Dendritic cell treated with granulocyte-macrophage colony-stimulating factor and Interleukin-4, amounts not matched to agents 40 ng/mL and 50 ng/mL, for 4 days (primary cell): ENCODE data around the gene PDZD2.

Experiments
- H3K27ac Mint-ChIP-seq: one replicate; pipeline ENCODE4 v1.8.0; 2022; ENCODE audit warnings: mild to moderate bottlenecking, mixed read lengths
- H3K27me3 Mint-ChIP-seq: one replicate; pipeline ENCODE4 v1.8.0; 2022; ENCODE audit warnings: mild to moderate bottlenecking, mixed read lengths
- H3K36me3 Mint-ChIP-seq: one replicate; pipeline ENCODE4 v1.8.0; 2022; ENCODE audit warnings: low read depth, mixed read lengths
- H3K4me1 Mint-ChIP-seq: one replicate; pipeline ENCODE4 v1.8.0; 2022; ENCODE audit warnings: low read depth, mixed read lengths
- H3K4me3 Mint-ChIP-seq: one replicate; pipeline ENCODE4 v1.8.0; 2022; ENCODE audit warnings: mild to moderate bottlenecking, moderate library complexity, mixed read lengths
- H3K9me3 Mint-ChIP-seq: one replicate; pipeline ENCODE4 v1.8.0; 2022; ENCODE audit warnings: mixed read lengths
- intact Hi-C: fragments of 100-400 bp; cut with micrococcal nuclease; formaldehyde crosslinking; loops from one replicate; pipeline ENCODE4 v1.15.0; 2022

PDZD2 gene

DNA sequence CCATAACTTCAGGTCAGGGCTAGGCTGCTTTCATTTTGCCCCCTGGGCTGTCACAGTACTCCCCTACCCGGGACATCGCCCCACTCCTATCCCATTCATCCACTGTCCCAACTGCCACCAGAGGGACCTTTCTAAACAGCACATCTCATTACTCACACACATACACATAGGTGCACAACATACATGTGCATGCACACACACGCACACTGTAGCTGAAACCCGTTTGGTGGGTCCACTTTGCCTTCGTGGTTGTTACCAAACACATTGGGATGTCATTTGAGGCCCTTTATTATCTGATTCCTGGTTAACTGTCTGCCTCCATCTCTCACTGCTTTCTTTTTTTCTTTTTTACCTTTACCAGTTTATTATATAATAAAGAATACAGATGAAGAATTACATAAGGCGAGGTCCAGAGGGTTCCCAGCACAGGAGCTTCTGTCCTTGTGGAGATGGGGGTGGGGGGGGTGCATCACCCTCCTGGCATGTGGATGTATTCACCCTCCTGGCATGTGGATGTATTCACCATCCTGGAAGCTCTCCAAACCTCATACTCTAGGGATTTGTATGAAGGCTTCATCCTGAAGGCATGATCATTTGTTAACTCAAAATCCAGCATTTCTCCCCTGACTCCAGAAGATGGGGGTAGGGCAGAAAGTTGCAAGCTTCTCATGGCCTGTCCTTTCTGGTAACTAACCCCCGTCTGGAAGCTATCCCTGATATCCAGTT lies 349.2 kb downstream of the PDZD2 start:
- intact Hi-C loops: no loop called here
- no peaks in the 10 kb centered on the region for H3K4me1 Mint-ChIP-seq
- no peaks in the 10 kb centered on the region for H3K9me3 Mint-ChIP-seq
- no peaks in the 10 kb centered on the region for H3K27me3 Mint-ChIP-seq
- no peak overlapping the region for H3K27ac Mint-ChIP-seq
- no peak overlapping the region for H3K4me3 Mint-ChIP-seq
- no peaks in the 10 kb centered on the region for H3K36me3 Mint-ChIP-seq

DNA sequence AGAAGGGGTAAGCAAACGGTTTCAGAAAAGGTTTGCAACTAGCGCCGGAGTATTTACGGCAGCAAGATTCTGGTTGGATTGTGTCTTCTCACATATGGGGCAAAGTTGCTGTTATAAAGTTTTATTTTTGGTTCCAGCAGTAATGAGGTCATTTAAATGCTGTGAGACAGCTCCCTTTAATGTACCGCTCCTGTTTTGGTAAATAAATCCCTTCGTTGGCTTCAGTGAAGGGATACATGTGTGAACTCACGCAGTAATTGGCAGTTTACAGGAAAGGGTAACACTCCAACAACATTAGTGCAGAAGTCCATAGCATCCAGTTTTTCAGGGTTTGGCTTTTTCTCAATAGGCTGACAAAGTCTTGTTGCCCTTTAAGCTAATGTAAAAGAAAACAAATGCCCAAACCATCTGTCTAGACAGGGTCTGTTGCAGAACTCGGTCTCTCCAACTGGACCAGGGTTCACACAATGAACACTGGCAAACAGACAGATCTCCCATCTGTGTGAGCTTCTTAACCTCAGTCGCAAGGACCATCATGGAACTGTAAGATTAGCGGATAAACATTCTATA lies 351.2 kb downstream of the PDZD2 start:
- intact Hi-C loops: no loop called here
- Mint-ChIP-seq H3K4me1 (no peaks in the 10 kb centered on the region), H3K4me3 (no peak overlapping the region), H3K27me3 (no peaks in the 10 kb centered on the region), H3K36me3 (no peaks in the 10 kb centered on the region), H3K9me3 (no peaks in the 10 kb centered on the region), H3K27ac (no peak overlapping the region)

DNA sequence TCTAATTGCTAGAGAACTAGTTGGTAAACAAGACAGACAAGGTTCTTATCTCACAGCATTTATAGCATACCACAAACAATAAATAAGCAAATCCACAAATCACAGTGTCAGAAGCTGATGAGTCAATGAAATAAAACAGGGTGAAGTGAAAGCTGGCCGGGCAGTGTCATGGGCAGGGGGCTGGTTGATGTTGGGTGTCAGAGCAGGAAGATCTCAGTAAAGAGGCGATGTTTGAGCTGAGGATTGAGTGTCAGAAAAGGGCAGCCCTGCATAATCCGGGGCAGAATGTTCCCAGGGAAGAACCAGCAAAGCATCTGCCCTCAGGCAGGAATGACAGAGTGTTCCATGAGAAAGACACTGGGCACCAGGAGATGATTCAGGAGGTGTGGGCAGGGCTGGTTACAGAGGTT lies 351.8 kb downstream of the PDZD2 start:
- H3K9me3 Mint-ChIP-seq: no peaks in the 10 kb centered on the region
- no peaks in the 10 kb centered on the region for H3K4me1 Mint-ChIP-seq
- no peaks in the 10 kb centered on the region for H3K36me3 Mint-ChIP-seq
- no peak overlapping the region for H3K27ac Mint-ChIP-seq
- intact Hi-C loops: no loop called here
- H3K4me3 Mint-ChIP-seq: no peak overlapping the region
- no peaks in the 10 kb centered on the region for H3K27me3 Mint-ChIP-seq

DNA sequence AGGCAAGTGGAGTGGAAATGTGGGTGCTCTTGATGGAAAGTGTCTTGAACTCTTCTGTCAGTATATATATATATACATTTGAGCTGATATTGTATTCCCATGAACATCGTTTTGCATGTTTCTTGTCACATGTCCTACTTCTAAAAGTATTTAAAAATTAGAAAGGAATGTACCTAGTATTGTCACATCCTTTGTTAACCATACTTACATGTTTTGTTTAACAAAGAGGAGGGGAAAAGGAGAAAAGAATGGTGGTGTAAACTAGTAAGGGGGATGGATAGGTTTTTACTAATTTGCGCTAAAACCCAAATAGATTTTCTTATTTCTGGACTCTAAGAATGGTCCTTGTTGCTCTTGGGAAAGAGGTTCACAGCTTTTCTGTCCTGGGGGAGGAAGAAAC lies 353.4 kb downstream of the PDZD2 start:
- no peaks in the 10 kb centered on the region for H3K9me3 Mint-ChIP-seq
- no peak overlapping the region for H3K27ac Mint-ChIP-seq
- H3K36me3 Mint-ChIP-seq: no peaks in the 10 kb centered on the region
- intact Hi-C loops: no loop called here
- H3K27me3 Mint-ChIP-seq: no peaks in the 10 kb centered on the region
- H3K4me1 Mint-ChIP-seq: no peaks in the 10 kb centered on the region
- no peak overlapping the region for H3K4me3 Mint-ChIP-seq

DNA sequence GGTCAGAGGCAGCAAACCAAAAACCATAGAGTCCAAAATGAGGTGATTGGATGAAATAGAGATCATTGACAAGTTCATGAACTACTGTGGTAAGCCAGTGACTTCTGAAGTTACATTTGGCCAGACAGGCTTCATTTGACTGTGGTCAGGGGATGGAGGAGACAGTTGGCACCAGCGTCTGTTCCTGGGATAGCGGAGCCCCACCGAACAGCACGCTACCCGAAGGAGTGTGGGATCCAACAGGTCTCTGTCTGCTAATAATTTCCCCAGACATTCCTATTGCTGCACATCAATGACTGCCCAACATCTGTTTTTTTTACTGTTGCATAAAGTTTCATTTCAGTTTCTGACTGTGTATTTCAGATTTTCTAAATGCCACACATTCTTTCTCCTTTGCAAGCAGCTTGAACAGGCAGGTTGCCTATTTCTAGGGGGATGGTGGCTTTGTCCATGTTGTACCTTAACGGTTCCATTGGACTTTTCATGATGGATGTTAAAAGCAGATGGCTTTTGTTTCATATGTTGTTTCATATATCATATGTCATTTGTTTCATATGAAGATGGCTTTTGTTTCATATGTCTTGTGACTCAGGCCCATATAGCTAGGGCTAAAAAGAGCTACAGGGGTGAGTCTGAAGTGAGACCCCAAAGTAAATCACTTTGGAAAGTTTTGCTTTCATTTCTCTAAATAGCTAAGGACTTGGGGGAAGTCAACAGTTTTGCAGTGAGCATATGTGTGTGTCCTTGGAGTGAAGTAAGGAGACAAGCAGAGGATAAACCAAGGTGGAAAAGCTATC lies 354.4 kb downstream of the PDZD2 start:
- H3K9me3 Mint-ChIP-seq: no peaks in the 10 kb centered on the region
- no peaks in the 10 kb centered on the region for H3K4me1 Mint-ChIP-seq
- no peaks in the 10 kb centered on the region for H3K36me3 Mint-ChIP-seq
- intact Hi-C loops: no loop called here
- H3K27me3 Mint-ChIP-seq: no peaks in the 10 kb centered on the region
- no peak overlapping the region for H3K27ac Mint-ChIP-seq
- no peak overlapping the region for H3K4me3 Mint-ChIP-seq

DNA sequence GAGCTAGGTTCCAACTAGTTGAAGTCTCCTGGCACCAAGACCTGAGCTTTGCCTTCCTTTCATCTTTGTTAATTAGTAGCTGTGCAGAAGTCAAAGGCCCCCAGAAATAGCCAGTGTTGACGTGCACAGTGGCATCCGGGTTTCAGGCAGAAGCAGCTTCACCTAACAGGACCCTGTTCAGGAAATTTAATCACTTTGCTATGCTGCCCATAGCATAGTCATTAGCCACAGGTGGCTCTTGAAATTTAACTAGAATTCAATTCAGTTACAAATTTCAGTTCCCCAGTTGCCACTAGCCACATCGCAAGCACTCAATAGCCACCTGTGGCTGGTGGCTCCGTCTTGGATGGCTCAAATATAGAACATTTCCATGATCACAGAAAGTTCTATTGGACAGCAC lies 356.1 kb downstream of the PDZD2 start:
- Mint-ChIP-seq H3K9me3 (no peaks in the 10 kb centered on the region), H3K4me3 (no peak overlapping the region)
- intact Hi-C loops: no loop called here

DNA sequence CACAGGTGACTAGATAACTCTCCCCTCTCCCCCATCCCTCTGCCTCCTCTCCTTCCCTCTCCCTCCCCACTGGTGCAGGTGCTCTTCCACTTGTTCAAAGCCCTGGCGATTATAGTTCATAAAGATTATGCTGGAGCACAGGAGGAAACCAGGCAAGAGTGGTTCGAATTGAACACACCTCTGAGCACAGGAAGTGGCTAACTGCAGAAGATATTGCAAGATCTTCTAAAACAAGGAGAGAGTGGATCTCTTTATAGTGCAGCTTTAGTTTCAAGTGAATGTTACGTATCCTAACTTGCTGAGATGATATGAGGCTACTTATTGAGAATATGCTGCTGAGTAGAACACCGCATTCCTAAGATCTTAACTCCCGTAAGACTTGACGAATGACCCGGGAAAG lies 356.8 kb downstream of the PDZD2 start:
- H3K36me3 Mint-ChIP-seq: no peaks in the 10 kb centered on the region
- no peak overlapping the region for H3K27ac Mint-ChIP-seq
- no peaks in the 10 kb centered on the region for H3K4me1 Mint-ChIP-seq
- no peaks in the 10 kb centered on the region for H3K9me3 Mint-ChIP-seq
- no peaks in the 10 kb centered on the region for H3K27me3 Mint-ChIP-seq
- H3K4me3 Mint-ChIP-seq: no peak overlapping the region
- intact Hi-C loops: no loop called here

More for the DNA sequence above, 356.1 kb downstream of the PDZD2 start:
- H3K27me3 Mint-ChIP-seq: no peaks in the 10 kb centered on the region
- no peak overlapping the region for H3K27ac Mint-ChIP-seq
- H3K36me3 Mint-ChIP-seq: no peaks in the 10 kb centered on the region
- no peaks in the 10 kb centered on the region for H3K4me1 Mint-ChIP-seq

DNA sequence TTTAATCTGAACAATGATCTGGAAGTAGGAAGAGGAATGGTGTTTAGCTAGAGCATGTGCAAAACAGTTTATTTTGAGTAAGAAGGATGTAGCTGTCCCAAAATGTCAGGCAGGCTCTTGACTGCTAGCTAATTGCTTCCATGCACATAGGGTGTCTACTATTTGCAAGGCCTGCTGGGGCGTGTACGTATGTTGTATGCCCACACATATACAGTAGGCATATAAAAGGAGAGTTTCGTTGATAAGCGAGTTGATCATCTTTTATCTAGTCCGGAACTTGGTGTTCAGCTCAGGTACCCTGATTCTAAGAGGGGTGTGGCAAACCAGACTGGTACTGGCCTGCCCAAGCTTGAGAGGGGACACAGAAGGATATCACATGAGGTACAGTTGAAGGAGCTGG lies 358.0 kb downstream of the PDZD2 start:
- intact Hi-C loops: no loop called here
- H3K36me3 Mint-ChIP-seq: no peaks in the 10 kb centered on the region
- H3K4me1 Mint-ChIP-seq: no peaks in the 10 kb centered on the region
- no peak overlapping the region for H3K4me3 Mint-ChIP-seq
- H3K27me3 Mint-ChIP-seq: no peaks in the 10 kb centered on the region
- H3K9me3 Mint-ChIP-seq: no peaks in the 10 kb centered on the region
- no peak overlapping the region for H3K27ac Mint-ChIP-seq

DNA sequence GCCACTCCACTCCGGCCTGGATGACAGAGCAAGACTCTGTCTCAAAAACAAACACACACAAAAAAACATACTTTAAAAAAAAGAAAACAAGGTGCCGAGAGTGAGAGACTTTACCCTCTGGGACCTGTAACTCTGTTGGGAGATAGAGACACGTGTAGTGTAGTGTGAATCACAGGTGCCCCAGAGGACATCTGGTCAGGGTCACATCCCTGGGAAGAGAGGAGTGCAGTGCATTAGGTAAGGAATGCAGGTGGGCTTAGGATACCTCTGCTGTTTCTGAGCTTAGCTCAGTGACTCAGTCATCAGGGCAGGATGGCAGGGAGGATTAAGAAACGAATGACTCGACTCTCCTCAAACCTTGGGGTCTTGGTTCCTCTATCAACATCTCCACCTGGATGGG lies 360.5 kb downstream of the PDZD2 start:
- Mint-ChIP-seq H3K4me1 (no peaks in the 10 kb centered on the region), H3K27ac (no peak overlapping the region), H3K9me3 (no peaks in the 10 kb centered on the region), H3K36me3 (no peaks in the 10 kb centered on the region), H3K4me3 (no peak overlapping the region), H3K27me3 (no peaks in the 10 kb centered on the region)
- intact Hi-C loops: no loop called here

DNA sequence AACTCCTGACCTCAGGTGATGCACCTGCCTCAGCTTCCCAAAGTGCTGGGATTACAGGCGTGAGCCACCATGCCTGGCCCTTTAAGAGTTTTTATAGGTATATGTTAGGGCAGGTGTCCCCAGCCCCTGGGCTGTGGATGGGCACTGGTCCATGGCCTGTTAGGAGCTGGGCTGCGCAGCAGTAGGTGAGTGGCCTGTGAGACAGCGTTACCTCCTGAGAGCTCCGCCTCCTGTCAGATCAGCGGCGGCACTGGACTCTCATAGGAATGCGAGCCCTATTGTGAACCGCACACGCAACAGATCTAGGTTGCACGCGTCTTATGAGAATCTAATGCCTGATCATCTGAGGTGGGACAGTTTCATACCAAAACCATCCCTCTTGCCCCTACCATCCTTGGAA lies 361.8 kb downstream of the PDZD2 start:
- intact Hi-C loops: no loop called here
- H3K9me3 Mint-ChIP-seq: no peaks in the 10 kb centered on the region
- H3K36me3 Mint-ChIP-seq: no peaks in the 10 kb centered on the region
- H3K4me1 Mint-ChIP-seq: no peaks in the 10 kb centered on the region
- H3K27ac Mint-ChIP-seq: no peak overlapping the region
- no peaks in the 10 kb centered on the region for H3K27me3 Mint-ChIP-seq
- H3K4me3 Mint-ChIP-seq: no peak overlapping the region

DNA sequence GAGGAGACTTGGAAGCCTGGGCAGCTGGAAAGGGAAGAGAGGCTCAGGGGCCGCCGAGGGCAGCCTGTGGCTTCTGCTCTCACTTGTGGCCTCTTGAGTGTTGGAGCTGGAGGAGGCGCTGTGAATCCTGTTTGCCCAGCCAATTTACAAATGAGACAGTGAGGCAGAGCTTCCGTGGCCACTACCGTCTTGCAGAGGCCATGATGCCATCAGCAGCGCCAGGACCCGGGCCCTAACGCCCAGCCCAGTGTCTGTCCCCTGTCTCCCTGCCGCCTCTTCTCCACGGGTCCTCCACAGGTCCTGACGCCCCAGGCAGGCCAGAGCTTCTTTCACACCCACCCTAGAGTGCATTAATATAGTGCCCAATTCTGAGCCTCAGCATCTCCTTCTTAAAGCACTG lies 362.4 kb downstream of the PDZD2 start:
- no peaks in the 10 kb centered on the region for H3K36me3 Mint-ChIP-seq
- H3K27ac Mint-ChIP-seq: no peak overlapping the region
- H3K27me3 Mint-ChIP-seq: no peaks in the 10 kb centered on the region
- intact Hi-C loops: no loop called here
- no peak overlapping the region for H3K4me3 Mint-ChIP-seq
- H3K9me3 Mint-ChIP-seq: no peaks in the 10 kb centered on the region
- no peaks in the 10 kb centered on the region for H3K4me1 Mint-ChIP-seq

DNA sequence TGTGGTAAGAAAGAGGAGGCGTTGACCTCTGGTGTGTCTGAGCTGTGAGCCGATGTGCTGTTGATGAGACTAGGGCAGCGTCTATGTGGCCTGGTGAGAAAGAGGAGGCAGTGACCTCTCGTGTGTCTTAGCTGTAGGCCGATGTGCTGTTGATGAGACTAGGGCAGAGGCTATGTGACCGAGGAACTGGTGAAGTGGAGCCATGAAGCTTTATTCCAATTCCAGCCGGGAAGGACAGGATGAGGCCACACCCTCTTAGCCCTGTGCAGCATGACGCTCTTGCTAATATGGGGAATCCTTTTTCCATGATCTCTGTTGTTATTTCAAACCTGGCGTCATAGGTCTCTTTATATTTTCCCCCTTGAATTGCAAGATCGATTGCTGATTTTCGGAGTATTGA lies 362.8 kb downstream of the PDZD2 start:
- Mint-ChIP-seq H3K27ac (no peak overlapping the region), H3K27me3 (no peaks in the 10 kb centered on the region), H3K4me3 (no peak overlapping the region), H3K9me3 (no peaks in the 10 kb centered on the region), H3K4me1 (no peaks in the 10 kb centered on the region), H3K36me3 (no peaks in the 10 kb centered on the region)
- intact Hi-C loops: no loop called here

DNA sequence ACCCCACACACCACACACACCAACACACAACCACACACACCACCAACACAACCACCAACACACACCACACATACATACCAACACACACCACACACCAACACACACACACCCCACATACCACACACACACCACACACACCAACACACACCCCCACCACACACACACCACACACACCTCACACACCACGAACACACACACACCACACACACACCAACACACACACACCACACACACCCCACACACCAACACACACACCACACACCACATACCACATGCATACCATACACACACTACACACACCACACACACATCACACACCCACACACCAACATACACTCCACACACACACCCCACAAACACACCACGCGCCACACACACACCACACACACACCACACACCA lies 363.8 kb downstream of the PDZD2 start:
- intact Hi-C loops: no loop called here
- no peaks in the 10 kb centered on the region for H3K9me3 Mint-ChIP-seq
- H3K36me3 Mint-ChIP-seq: no peaks in the 10 kb centered on the region
- no peaks in the 10 kb centered on the region for H3K27me3 Mint-ChIP-seq
- H3K4me3 Mint-ChIP-seq: no peak overlapping the region
- no peaks in the 10 kb centered on the region for H3K4me1 Mint-ChIP-seq
- no peak overlapping the region for H3K27ac Mint-ChIP-seq

DNA sequence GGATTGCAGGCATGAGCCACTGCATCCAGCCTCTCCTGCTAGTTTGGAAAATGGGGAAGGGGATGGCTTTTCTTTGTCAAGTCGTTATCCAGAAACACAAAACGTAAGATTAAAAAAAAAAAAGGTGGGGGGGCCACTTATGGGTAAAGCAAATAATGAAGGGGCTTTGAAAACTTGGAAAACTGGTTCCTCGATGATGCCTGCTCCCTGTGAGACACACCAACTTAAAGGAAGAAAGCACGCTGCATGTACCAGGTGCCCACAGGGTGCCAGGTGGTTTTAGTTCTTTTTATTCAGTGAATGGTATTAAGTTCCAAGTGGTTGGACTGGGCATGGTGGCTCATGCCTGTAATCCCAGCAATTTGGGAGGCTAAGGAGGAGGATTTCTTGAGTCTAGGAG lies 365.1 kb downstream of the PDZD2 start:
- H3K4me1 Mint-ChIP-seq: no peaks in the 10 kb centered on the region
- no peaks in the 10 kb centered on the region for H3K36me3 Mint-ChIP-seq

More for the DNA sequence above, 365.1 kb downstream of the PDZD2 start:
- no peaks in the 10 kb centered on the region for H3K27me3 Mint-ChIP-seq
- no peak overlapping the region for H3K4me3 Mint-ChIP-seq
- intact Hi-C loops: no loop called here
- H3K27ac Mint-ChIP-seq: no peak overlapping the region
- no peaks in the 10 kb centered on the region for H3K9me3 Mint-ChIP-seq
